Neutrophil (primary cell): ENCODE data around the gene CEP162.
"Not testable (repeated sequence)": the region's sequence is repeated elsewhere in the genome, so short reads cannot be mapped to it uniquely, and the experiment has no call there.

ENCODE experiments used
- H3K27ac ChIP-seq: fragments of 200-600 bp; sonication (generic); 2 replicates; pipeline ENCODE4 v1.5.1; 2016; ENCODE audit warnings: mild to moderate bottlenecking, moderate library complexity
- H3K27me3 ChIP-seq: fragments of 200-600 bp; sonication (generic); 2 replicates; pipeline ENCODE4 v1.6.0; 2016; ENCODE audit warnings: mild to moderate bottlenecking
- H3K36me3 ChIP-seq: fragments of 200-600 bp; sonication (generic); 2 replicates; pipeline ENCODE4 v1.5.1; 2017
- H3K4me1 ChIP-seq, 2 experiments: fragments of 200-600 bp in 1 of 2; sonication (generic) in 1 of 2; 1 replicate in 1 of 2; 2 replicates in 1 of 2; pipeline versions ENCODE4 v1.5.1 to v1.6.1; 2013 to 2016; ENCODE audit warnings: low read depth in 1 of 2, low read length in 1 of 2, mild to moderate bottlenecking in 1 of 2, moderate library complexity in 1 of 2; ENCODE audit not compliant: control insufficient read depth in 1 of 2, insufficient read depth in 1 of 2
- H3K4me3 ChIP-seq, 2 experiments: fragments of 200-600 bp in 1 of 2; sonication (generic) in 1 of 2; 1 replicate in 1 of 2; 2 replicates in 1 of 2; pipeline ENCODE4 v1.5.1; 2013 to 2016; ENCODE audit warnings: low read depth in 1 of 2, low read length in 1 of 2, mild to moderate bottlenecking in 1 of 2, moderate library complexity in 1 of 2
- H3K9me3 ChIP-seq: fragments of 200-600 bp; sonication (generic); 2 replicates; pipeline ENCODE4 v1.5.1; 2016
- CTCF ChIP-seq: fragments of 200-600 bp; sonication (generic); IDR thresholded peaks from 2 replicates; pipeline ENCODE4 v1.5.1; 2016; ENCODE audit warnings: antibody characterized with exemption

Gene CEP162

GRCh38 chr6:84224251-84224650 lies 3.2 kb downstream of the CEP162 start:
- no peak for TF ChIP-seq CTCF
- H3K4me1 ChIP-seq: peaks cover 12 to 14% of the 10 kb centered on the region in 2 experiments

GRCh38 chr6:84223608-84224007 lies 3.8 kb downstream of the CEP162 start:
- H3K36me3 ChIP-seq, H3K27me3 ChIP-seq, H3K4me3 ChIP-seq, H3K9me3 ChIP-seq, H3K27ac ChIP-seq: not testable (repeated sequence)
- peaks cover 12 to 14% of the 10 kb centered on the region in 2 experiments for H3K4me1 ChIP-seq

More at GRCh38 chr6:84224251-84224650, 3.2 kb downstream of the CEP162 start:
- H3K4me3 ChIP-seq: no peak overlapping the region
- H3K9me3 ChIP-seq: no peaks in the 10 kb centered on the region
- peaks cover 9% of the 10 kb centered on the region for H3K27me3 ChIP-seq
- no peaks in the 10 kb centered on the region for H3K36me3 ChIP-seq
- no peak overlapping the region for H3K27ac ChIP-seq

- Histone ChIP-seq H3K9me3 (no peaks in the 10 kb centered on the region), H3K27ac (no peak overlapping the region)
- no peak for TF ChIP-seq CTCF
These were observed 5.0 kb downstream of the CEP162 start for GRCh38 chr6:84222426-84222825.

GRCh38 chr6:84220809-84221409 lies 6.5 kb downstream of the CEP162 start:
- no peaks in the 10 kb centered on the region for H3K27me3 ChIP-seq
- no peaks in the 10 kb centered on the region for H3K36me3 ChIP-seq
- H3K4me1 ChIP-seq: no peaks in the 10 kb centered on the region
- no peaks in the 10 kb centered on the region for H3K9me3 ChIP-seq
- H3K27ac ChIP-seq: no peak overlapping the region
- no peak for TF ChIP-seq CTCF
- no peak overlapping the region for H3K4me3 ChIP-seq

More at GRCh38 chr6:84222426-84222825, 5.0 kb downstream of the CEP162 start:
- Histone ChIP-seq H3K36me3 (no peaks in the 10 kb centered on the region), H3K4me1 (peaks cover 6 to 7% of the 10 kb centered on the region in 2 experiments), H3K27me3 (no peaks in the 10 kb centered on the region), H3K4me3 (no peak overlapping the region)

- no peak for TF ChIP-seq CTCF
- Histone ChIP-seq H3K36me3 (peaks cover 14% of the 10 kb centered on the region), H3K4me1 (no peaks in the 10 kb centered on the region), H3K9me3 (no peaks in the 10 kb centered on the region), H3K4me3 (no peak overlapping the region), H3K27me3 (no peaks in the 10 kb centered on the region), H3K27ac (no peak overlapping the region)
These were observed 9.4 kb downstream of the CEP162 start for GRCh38 chr6:84218091-84218490.

GRCh38 chr6:84213217-84213616 lies 14.2 kb downstream of the CEP162 start:
- H3K4me1 ChIP-seq: no peaks in the 10 kb centered on the region

More at GRCh38 chr6:84213217-84213616, 14.2 kb downstream of the CEP162 start:
- Histone ChIP-seq H3K27ac (no peak overlapping the region), H3K27me3 (no peaks in the 10 kb centered on the region), H3K36me3 (peaks cover 16% of the 10 kb centered on the region), H3K9me3 (no peaks in the 10 kb centered on the region), H3K4me3 (no peak overlapping the region)
- TF ChIP-seq CTCF: no peak
